Peyer's patch (tissue), 4 donors: ENCODE results near the gene RAPH1.

ENCODE experiments used
- CTCF ChIP-seq, 6 experiments: fragments of 450-650 bp in 4 of 6; fragments of 200-600 bp in 2 of 6; sonication (generic) in 1 of 6; IDR thresholded peaks; one replicate each; pipeline ENCODE4 v1.5.1; 2017 to 2019; ENCODE audit warnings: antibody characterized with exemption in 6 of 6, mild to moderate bottlenecking in 3 of 6, moderate library complexity in 1 of 6
- POLR2A ChIP-seq, 2 donors: fragments of 450-650 bp; IDR thresholded peaks; one replicate each; pipeline ENCODE4 v1.5.1; 2017; ENCODE audit warnings: antibody characterized with exemption in 2 of 2, mild to moderate bottlenecking in 2 of 2, moderate library complexity in 2 of 2

DNA sequence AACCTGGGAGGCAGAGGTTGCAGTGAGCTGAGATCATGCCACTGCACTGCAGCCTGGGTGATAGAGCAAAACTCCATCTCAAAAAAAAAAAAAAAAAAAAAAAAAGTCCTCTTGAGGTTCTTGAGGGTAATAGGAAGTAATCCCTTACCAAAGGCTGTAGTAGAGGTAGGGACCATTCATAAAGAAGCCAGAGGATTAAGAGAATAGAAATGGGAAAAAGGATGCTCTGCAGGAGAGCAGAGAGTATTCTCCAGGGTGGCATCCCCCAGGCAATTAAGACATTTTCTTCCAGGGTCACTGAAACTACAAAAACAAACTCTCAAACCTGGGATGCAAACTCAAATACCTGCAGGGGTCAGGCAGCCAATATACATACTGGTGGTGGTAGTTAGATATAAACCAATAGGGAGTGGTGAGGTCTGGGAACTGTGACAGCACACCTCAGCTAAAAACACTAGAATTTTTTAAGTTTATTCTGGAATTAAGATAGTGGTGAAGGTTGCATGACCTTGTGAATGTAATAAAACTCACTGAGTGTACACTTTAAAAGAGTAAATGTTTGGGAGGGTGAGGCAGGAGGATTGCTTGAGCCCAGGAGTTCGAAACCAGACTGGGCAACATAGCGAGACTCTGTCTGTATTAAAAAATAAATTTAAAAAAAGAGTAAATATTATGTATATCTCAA, 24.7 kb downstream of the RAPH1 start:
- TF ChIP-seq CTCF (IDR thresholded peaks at IDR 0.05) (no peak), POLR2A (IDR thresholded peaks at IDR 0.05) (no peak)
